H1 (cell line): ENCODE measurements around the gene HSPD1. TPM values are rescaled to one million over a fixed set of nuclear protein-coding genes. Genes with fewer than 3 reads are reported as not detected.

Experiments
- CTCF ChIA-PET: fragments of 300-600 bp; sonication (Branson Sonifier 250); formaldehyde crosslinking; loops from one replicate; lab custom pipeline; 2021; ENCODE audit not compliant: partially characterized antibody; lab: Charles Lee
- POLR2A ChIA-PET: fragments of 300-600 bp; sonication (Branson Sonifier 250); formaldehyde crosslinking; loops from one replicate; lab custom pipeline; 2021; ENCODE audit warnings: inconsistent platforms; ENCODE audit not compliant: partially characterized antibody; lab: Charles Lee
- DNase-seq, 2 experiments: peaks; one replicate each; pipeline versions ENCODE4 v3.0.0 to v3.0.0-alpha.2; 2010 to 2022; ENCODE audit warnings: low spot score in 2 of 2, low read depth in 1 of 2, mixed read lengths in 1 of 2
- FAIRE-seq: peaks from 2 replicates; lab custom pipeline; 2011; peaks lifted over from hg19 to GRCh38; lab: Jason Lieb, UNC
- H2AFZ ChIP-seq: 2 replicates; pipeline ENCODE4 v1.8.1; 2012; ENCODE audit warnings: low read length, inconsistent platforms
- H2AK5ac ChIP-seq: 2 replicates; pipeline ENCODE4 v1.6.1; 2013; ENCODE audit warnings: low read depth, low read length
- H2BK120ac ChIP-seq: replicated peaks from 2 replicates; pipeline ENCODE3; 2013; ENCODE audit warnings: low read depth, low read length, inconsistent platforms
- H2BK12ac ChIP-seq: 2 replicates; pipeline ENCODE4 v1.6.1; 2013; ENCODE audit warnings: low read depth, low read length
- H2BK15ac ChIP-seq: 2 replicates; pipeline ENCODE4 v1.6.1; 2013; ENCODE audit warnings: low read length
- H2BK20ac ChIP-seq: 2 replicates; pipeline ENCODE4 v1.6.1; 2013; ENCODE audit warnings: low read length
- H2BK5ac ChIP-seq: 2 replicates; pipeline ENCODE4 v1.6.1; 2013; ENCODE audit warnings: low read depth, low read length
- H3K14ac ChIP-seq: 2 replicates; pipeline ENCODE4 v1.6.1; 2013; ENCODE audit warnings: inconsistent platforms; ENCODE audit not compliant: insufficient read length
- H3K18ac ChIP-seq: 2 replicates; pipeline ENCODE4 v1.6.1; 2013; ENCODE audit warnings: low read length; ENCODE audit errors: extremely low read depth
- H3K23ac ChIP-seq: 2 replicates; pipeline ENCODE4 v1.6.1; 2013; ENCODE audit warnings: inconsistent platforms; ENCODE audit not compliant: insufficient read length
- H3K23me2 ChIP-seq: 2 replicates; pipeline ENCODE4 v1.6.1; 2013; ENCODE audit warnings: low read depth, low read length
- H3K27ac ChIP-seq: 2 replicates; pipeline ENCODE4 v1.6.1; 2011; ENCODE audit warnings: low read depth, low read length, inconsistent platforms
- H3K27me3 ChIP-seq, 4 experiments: replicated peaks in 1 of 4; 1 replicate in 1 of 4; 2 replicates in 3 of 4; pipeline versions ENCODE4 v1.6.1 to v1.8.1; 2011 to 2013; ENCODE audit warnings: low read length in 3 of 4, mild to moderate bottlenecking in 3 of 4, inconsistent platforms in 2 of 4, mixed read lengths in 2 of 4, moderate library complexity in 1 of 4; ENCODE audit not compliant: control insufficient read depth in 3 of 4, insufficient read depth in 3 of 4; ENCODE audit errors: extremely low read depth in 1 of 4
- H3K36me3 ChIP-seq, 4 experiments: 2 replicates each; pipeline versions ENCODE4 v1.6.1 to v1.8.1; 2011 to 2013; ENCODE audit warnings: mild to moderate bottlenecking in 4 of 4, low read length in 3 of 4, moderate library complexity in 2 of 4, control low read depth in 1 of 4, inconsistent platforms in 1 of 4; ENCODE audit not compliant: insufficient read depth in 4 of 4, control insufficient read depth in 2 of 4
- H3K4ac ChIP-seq: replicated peaks from 2 replicates; pipeline ENCODE3; 2013; ENCODE audit warnings: low read length, low read depth, mixed read lengths, inconsistent platforms; ENCODE audit not compliant: insufficient read length
- H3K4me1 ChIP-seq, 4 experiments: replicated peaks in 1 of 4; 1 replicate in 1 of 4; 2 replicates in 3 of 4; pipeline versions ENCODE4 v1.6.1 to v1.8.1; 2011 to 2013; ENCODE audit warnings: low read length in 3 of 4, inconsistent platforms in 2 of 4, mixed read lengths in 1 of 4; ENCODE audit not compliant: insufficient read depth in 4 of 4, control insufficient read depth in 3 of 4
- H3K4me2 ChIP-seq, 2 experiments: 2 replicates each; pipeline versions ENCODE4 v1.6.1 to v1.8.1; 2011 to 2013; ENCODE audit warnings: low read depth in 2 of 2, low read length in 2 of 2, control low read depth in 1 of 2, inconsistent platforms in 1 of 2, mild to moderate bottlenecking in 1 of 2; ENCODE audit not compliant: insufficient read depth in 1 of 2
- H3K4me3 ChIP-seq, 4 experiments: fragments of 200-600, 300-600 bp in 1 of 4; sonication (generic), shearing (Covaris generic), sonication (Bioruptor Twin) in 1 of 4; 2 replicates each; pipeline versions ENCODE4 v1.5.1 to v1.8.1; 2011 to 2016; ENCODE audit warnings: low read length in 4 of 4, low read depth in 3 of 4, control low read depth in 2 of 4, inconsistent platforms in 2 of 4, mild to moderate bottlenecking in 2 of 4, mixed read lengths in 1 of 4, moderate library complexity in 1 of 4; ENCODE audit not compliant: insufficient read depth in 2 of 4; ENCODE audit errors: extremely low read depth in 1 of 4
- H3K56ac ChIP-seq: replicated peaks from 2 replicates; pipeline ENCODE3; 2013; ENCODE audit warnings: low read depth, mild to moderate bottlenecking, mixed read lengths, low read length, inconsistent platforms; ENCODE audit not compliant: insufficient read length
- H3K79me1 ChIP-seq: 2 replicates; pipeline ENCODE4 v1.6.1; 2013; ENCODE audit warnings: low read depth, low read length, control low read depth
- H3K79me2 ChIP-seq, 2 experiments: 2 replicates each; pipeline versions ENCODE4 v1.6.1 to v1.8.1; 2012 to 2013; ENCODE audit warnings: low read length in 2 of 2, mild to moderate bottlenecking in 2 of 2, inconsistent platforms in 1 of 2; ENCODE audit not compliant: insufficient read depth in 2 of 2, control insufficient read depth in 1 of 2
- H3K9ac ChIP-seq, 4 experiments: replicated peaks in 1 of 4; 1 replicate in 1 of 4; 2 replicates in 3 of 4; pipeline versions ENCODE4 v1.6.1 to v1.8.1; 2011 to 2013; ENCODE audit warnings: low read depth in 3 of 4, low read length in 3 of 4, control low read depth in 2 of 4, mild to moderate bottlenecking in 2 of 4, moderate library complexity in 2 of 4, inconsistent platforms in 1 of 4; ENCODE audit errors: extremely low read depth in 1 of 4
- H3K9me3 ChIP-seq, 2 experiments: 2 replicates each; pipeline versions ENCODE4 v1.6.1 to v1.8.1; 2012 to 2013; ENCODE audit warnings: mild to moderate bottlenecking in 2 of 2, moderate library complexity in 2 of 2, control low read depth in 1 of 2, inconsistent platforms in 1 of 2, low read depth in 1 of 2, low read length in 1 of 2, mixed read lengths in 1 of 2; ENCODE audit not compliant: insufficient read depth in 2 of 2
- H4K20me1 ChIP-seq, 2 experiments: replicated peaks in 1 of 2; 2 replicates each; pipeline versions ENCODE3 to v1.8.1; 2011 to 2013; ENCODE audit warnings: inconsistent platforms in 2 of 2, low read length in 2 of 2, mild to moderate bottlenecking in 1 of 2; ENCODE audit not compliant: insufficient read depth in 2 of 2, control insufficient read depth in 1 of 2
- H4K5ac ChIP-seq: 2 replicates; pipeline ENCODE4 v1.6.1; 2013; ENCODE audit warnings: low read length, low read depth, mixed read lengths, inconsistent platforms; ENCODE audit not compliant: insufficient read length
- H4K8ac ChIP-seq: 2 replicates; pipeline ENCODE4 v1.8.0; 2013; ENCODE audit warnings: mild to moderate bottlenecking, moderate library complexity, low read length, inconsistent platforms; ENCODE audit not compliant: insufficient read depth; ENCODE audit errors: extremely low read depth
- H4K91ac ChIP-seq: replicated peaks from 2 replicates; pipeline ENCODE3; 2013; ENCODE audit warnings: low read length, mixed read lengths, inconsistent platforms; ENCODE audit not compliant: insufficient read length
- ATF2 ChIP-seq: IDR thresholded peaks from 2 replicates; pipeline ENCODE4 v1.6.1; 2012; ENCODE audit warnings: low read length, inconsistent platforms
- KDM4A ChIP-seq: IDR thresholded peaks from one replicate; pipeline ENCODE4 v1.7.1; 2012; ENCODE audit warnings: low read depth, mild to moderate bottlenecking, moderate library complexity, low read length, inconsistent platforms; ENCODE audit not compliant: severe bottlenecking
- SIN3A ChIP-seq, 2 experiments: IDR thresholded peaks in 1 of 2; conservative IDR thresholded peaks in 1 of 2; 2 replicates each; pipeline ENCODE4 v1.6.1; 2011 to 2012; ENCODE audit warnings: low read length in 2 of 2, improper control_type of control experiment in 1 of 2, low read depth in 1 of 2, mild to moderate bottlenecking in 1 of 2
- WGBS, 2 experiments: shearing (Covaris generic) in 1 of 2; methylation state at CpG; one replicate each; pipeline versions ENCODE4 v1.1.6 to v1.1.7; 2013 to 2015; ENCODE audit warnings: low lambda C conversion rate in 2 of 2, mixed read lengths in 2 of 2, inconsistent platforms in 1 of 2, low coverage in 1 of 2, missing lambda C conversion rate in 1 of 2; ENCODE audit not compliant: insufficient replicate concordance in 2 of 2, insufficient coverage in 1 of 2, insufficient read length in 1 of 2; ENCODE audit errors: extremely low coverage in 1 of 2, missing lambda C conversion rate in 1 of 2; 5-methylcytosine and 5-hydroxymethylcytosine counted together
- polyA plus RNA-seq, 7 experiments: library from polyadenylated mRNA; depleted of rRNA in 3 of 7; stranded (reverse) in 5 of 7; unstranded in 2 of 7; fragments of >200 nt in 5 of 7; fragments of 200-250 nt in 2 of 7; gene quantifications; 1 replicate in 5 of 7; 2 replicates in 1 of 7; 4 replicates in 1 of 7; pipeline versions ENCODE4 v1.2.1 to v1.2.3, GENCODE V29; 2011 to 2013; ENCODE audit warnings: missing spikeins in 2 of 7, mixed read lengths in 2 of 7
- total RNA-seq: library from RNA; stranded (reverse); fragmentation: NEBNext Ultra II Directional; extraction: Animal tissue kit (Norgen Biotek cat#: 25700); gene quantifications from 2 replicates; pipeline ENCODE4 v1.2.1, GENCODE V29; 2021

The HSPD1 gene
- total and polyA plus RNA-seq, 2 of the 8 experiments (the other 6 are each of a cell fraction or from before 2014, with no cell fraction given): 221 to 1,108 TPM

- FAIRE-seq (no peak), DNase-seq (no peak)
- 20% methylated on average over 16 of the region's 16 CpGs; no CpG with 5 or more reads in 1 of the 2 experiments for WGBS, 2 experiments
- TF ChIP-seq KDM4A (peak; percentile 38), ATF2 (0 out of 2 replicates have a peak, but pooled peaks have one; percentile 44), SIN3A (conservative IDR thresholded peaks at IDR 0.05 in 1 of 2, IDR thresholded peaks at IDR 0.05 in 1 of 2; ENCODE audit: low read depth in 1 of 2, low read length in 2 of 2) (no peak)
- Histone ChIP-seq H3K4me3 (peak overlapping the region; percentile 75 to 96 (median 90)), H3K79me1 (no peaks in the 10 kb centered on the region), H4K8ac (no peak overlapping the region), H3K27ac (no peak overlapping the region), H3K79me2 (peaks cover 0 to 44% of the 10 kb centered on the region in 2 experiments; a peak in 3 of 4 replicates), H2BK12ac (no peak overlapping the region), H3K4ac (peak overlapping the region; percentile 24), H3K4me2 (peak overlapping the region; percentile 86), H2BK120ac (no peak overlapping the region), H4K91ac (no peak overlapping the region), H3K9me3 (no peaks in the 10 kb centered on the region), H2BK20ac (no peak overlapping the region), H2BK5ac (peak overlapping the region; percentile 68), H3K9ac (peak overlapping the region; percentile 31 to 82 (median 54)), H3K36me3 (no peaks in the 10 kb centered on the region; a peak in 1 of 8 replicates), H3K23ac (no peak overlapping the region), H3K4me1 (peaks cover 0 to 9% (median 5%) of the 10 kb centered on the region in 4 experiments; a peak in 5 of 7 replicates), H2AK5ac (no peak overlapping the region), H3K18ac (peak overlapping the region; percentile 94; the same call in 1 of the 2 replicates), H2BK15ac (peak overlapping the region; percentile 65; the same call in 1 of the 2 replicates), H4K20me1 (no peaks in the 10 kb centered on the region), H3K27me3 (no peaks in the 10 kb centered on the region), H3K23me2 (peaks cover 8% of the 10 kb centered on the region), H3K14ac (no peak overlapping the region), H2AFZ (peak overlapping the region; percentile 38), H4K5ac (peak overlapping the region; percentile 48), H3K56ac (no peak overlapping the region)
- ChIA-PET POLR2A (interaction anchor here (0.8 to 6.6 kb wide), 18 partner anchors 8 to 203 kb away, joined by 3 to 130 read pairs (median 6); partner anchors contain the start of genes HSPD1, HSPE1 and SF3B1), CTCF (interaction anchor here (1.0 to 2.1 kb wide), 2 partner anchors 16 to 75 kb away, joined by 3 to 5 read pairs; no protein-coding TSS in a partner anchor)
Measured at GRCh38 chr2:197515315-197515738, 15.7 kb upstream of the HSPD1 start.
